H1 (cell line): ENCODE measurements around the gene XRN2. TPM values are rescaled to one million over a fixed set of nuclear protein-coding genes. Genes with fewer than 3 reads are reported as not detected.

ENCODE experiments used
- CTCF ChIA-PET: fragments of 300-600 bp; sonication (Branson Sonifier 250); formaldehyde crosslinking; loops from one replicate; lab custom pipeline; 2021; ENCODE audit not compliant: partially characterized antibody; lab: Charles Lee
- POLR2A ChIA-PET: fragments of 300-600 bp; sonication (Branson Sonifier 250); formaldehyde crosslinking; loops from one replicate; lab custom pipeline; 2021; ENCODE audit warnings: inconsistent platforms; ENCODE audit not compliant: partially characterized antibody; lab: Charles Lee
- DNase-seq, 2 experiments: peaks; one replicate each; pipeline versions ENCODE4 v3.0.0 to v3.0.0-alpha.2; 2010 to 2022; ENCODE audit warnings: low spot score in 2 of 2, low read depth in 1 of 2, mixed read lengths in 1 of 2
- FAIRE-seq: peaks from 2 replicates; lab custom pipeline; 2011; peaks lifted over from hg19 to GRCh38; lab: Jason Lieb, UNC
- H2AFZ ChIP-seq: 2 replicates; pipeline ENCODE4 v1.8.1; 2012; ENCODE audit warnings: low read length, inconsistent platforms
- H2AK5ac ChIP-seq: 2 replicates; pipeline ENCODE4 v1.6.1; 2013; ENCODE audit warnings: low read depth, low read length
- H2BK120ac ChIP-seq: replicated peaks from 2 replicates; pipeline ENCODE3; 2013; ENCODE audit warnings: low read depth, low read length, inconsistent platforms
- H2BK12ac ChIP-seq: 2 replicates; pipeline ENCODE4 v1.6.1; 2013; ENCODE audit warnings: low read depth, low read length
- H2BK15ac ChIP-seq: 2 replicates; pipeline ENCODE4 v1.6.1; 2013; ENCODE audit warnings: low read length
- H2BK20ac ChIP-seq: 2 replicates; pipeline ENCODE4 v1.6.1; 2013; ENCODE audit warnings: low read length
- H2BK5ac ChIP-seq: 2 replicates; pipeline ENCODE4 v1.6.1; 2013; ENCODE audit warnings: low read depth, low read length
- H3K14ac ChIP-seq: 2 replicates; pipeline ENCODE4 v1.6.1; 2013; ENCODE audit warnings: inconsistent platforms; ENCODE audit not compliant: insufficient read length
- H3K18ac ChIP-seq: 2 replicates; pipeline ENCODE4 v1.6.1; 2013; ENCODE audit warnings: low read length; ENCODE audit errors: extremely low read depth
- H3K23ac ChIP-seq: 2 replicates; pipeline ENCODE4 v1.6.1; 2013; ENCODE audit warnings: inconsistent platforms; ENCODE audit not compliant: insufficient read length
- H3K23me2 ChIP-seq: 2 replicates; pipeline ENCODE4 v1.6.1; 2013; ENCODE audit warnings: low read depth, low read length
- H3K27ac ChIP-seq: 2 replicates; pipeline ENCODE4 v1.6.1; 2011; ENCODE audit warnings: low read depth, low read length, inconsistent platforms
- H3K27me3 ChIP-seq, 4 experiments: replicated peaks in 1 of 4; 1 replicate in 1 of 4; 2 replicates in 3 of 4; pipeline versions ENCODE4 v1.6.1 to v1.8.1; 2011 to 2013; ENCODE audit warnings: low read length in 3 of 4, mild to moderate bottlenecking in 3 of 4, inconsistent platforms in 2 of 4, mixed read lengths in 2 of 4, moderate library complexity in 1 of 4; ENCODE audit not compliant: control insufficient read depth in 3 of 4, insufficient read depth in 3 of 4; ENCODE audit errors: extremely low read depth in 1 of 4
- H3K36me3 ChIP-seq, 4 experiments: 2 replicates each; pipeline versions ENCODE4 v1.6.1 to v1.8.1; 2011 to 2013; ENCODE audit warnings: mild to moderate bottlenecking in 4 of 4, low read length in 3 of 4, moderate library complexity in 2 of 4, control low read depth in 1 of 4, inconsistent platforms in 1 of 4; ENCODE audit not compliant: insufficient read depth in 4 of 4, control insufficient read depth in 2 of 4
- H3K4ac ChIP-seq: replicated peaks from 2 replicates; pipeline ENCODE3; 2013; ENCODE audit warnings: low read length, low read depth, mixed read lengths, inconsistent platforms; ENCODE audit not compliant: insufficient read length
- H3K4me1 ChIP-seq, 4 experiments: replicated peaks in 1 of 4; 1 replicate in 1 of 4; 2 replicates in 3 of 4; pipeline versions ENCODE4 v1.6.1 to v1.8.1; 2011 to 2013; ENCODE audit warnings: low read length in 3 of 4, inconsistent platforms in 2 of 4, mixed read lengths in 1 of 4; ENCODE audit not compliant: insufficient read depth in 4 of 4, control insufficient read depth in 3 of 4
- H3K4me2 ChIP-seq, 2 experiments: 2 replicates each; pipeline versions ENCODE4 v1.6.1 to v1.8.1; 2011 to 2013; ENCODE audit warnings: low read depth in 2 of 2, low read length in 2 of 2, control low read depth in 1 of 2, inconsistent platforms in 1 of 2, mild to moderate bottlenecking in 1 of 2; ENCODE audit not compliant: insufficient read depth in 1 of 2
- H3K4me3 ChIP-seq, 4 experiments: fragments of 200-600, 300-600 bp in 1 of 4; sonication (generic), shearing (Covaris generic), sonication (Bioruptor Twin) in 1 of 4; 2 replicates each; pipeline versions ENCODE4 v1.5.1 to v1.8.1; 2011 to 2016; ENCODE audit warnings: low read length in 4 of 4, low read depth in 3 of 4, control low read depth in 2 of 4, inconsistent platforms in 2 of 4, mild to moderate bottlenecking in 2 of 4, mixed read lengths in 1 of 4, moderate library complexity in 1 of 4; ENCODE audit not compliant: insufficient read depth in 2 of 4; ENCODE audit errors: extremely low read depth in 1 of 4
- H3K56ac ChIP-seq: replicated peaks from 2 replicates; pipeline ENCODE3; 2013; ENCODE audit warnings: low read depth, mild to moderate bottlenecking, mixed read lengths, low read length, inconsistent platforms; ENCODE audit not compliant: insufficient read length
- H3K79me1 ChIP-seq: 2 replicates; pipeline ENCODE4 v1.6.1; 2013; ENCODE audit warnings: low read depth, low read length, control low read depth
- H3K79me2 ChIP-seq, 2 experiments: 2 replicates each; pipeline versions ENCODE4 v1.6.1 to v1.8.1; 2012 to 2013; ENCODE audit warnings: low read length in 2 of 2, mild to moderate bottlenecking in 2 of 2, inconsistent platforms in 1 of 2; ENCODE audit not compliant: insufficient read depth in 2 of 2, control insufficient read depth in 1 of 2
- H3K9ac ChIP-seq, 4 experiments: replicated peaks in 1 of 4; 1 replicate in 1 of 4; 2 replicates in 3 of 4; pipeline versions ENCODE4 v1.6.1 to v1.8.1; 2011 to 2013; ENCODE audit warnings: low read depth in 3 of 4, low read length in 3 of 4, control low read depth in 2 of 4, mild to moderate bottlenecking in 2 of 4, moderate library complexity in 2 of 4, inconsistent platforms in 1 of 4; ENCODE audit errors: extremely low read depth in 1 of 4
- H3K9me3 ChIP-seq, 2 experiments: 2 replicates each; pipeline versions ENCODE4 v1.6.1 to v1.8.1; 2012 to 2013; ENCODE audit warnings: mild to moderate bottlenecking in 2 of 2, moderate library complexity in 2 of 2, control low read depth in 1 of 2, inconsistent platforms in 1 of 2, low read depth in 1 of 2, low read length in 1 of 2, mixed read lengths in 1 of 2; ENCODE audit not compliant: insufficient read depth in 2 of 2
- H4K20me1 ChIP-seq, 2 experiments: replicated peaks in 1 of 2; 2 replicates each; pipeline versions ENCODE3 to v1.8.1; 2011 to 2013; ENCODE audit warnings: inconsistent platforms in 2 of 2, low read length in 2 of 2, mild to moderate bottlenecking in 1 of 2; ENCODE audit not compliant: insufficient read depth in 2 of 2, control insufficient read depth in 1 of 2
- H4K5ac ChIP-seq: 2 replicates; pipeline ENCODE4 v1.6.1; 2013; ENCODE audit warnings: low read length, low read depth, mixed read lengths, inconsistent platforms; ENCODE audit not compliant: insufficient read length
- H4K8ac ChIP-seq: 2 replicates; pipeline ENCODE4 v1.8.0; 2013; ENCODE audit warnings: mild to moderate bottlenecking, moderate library complexity, low read length, inconsistent platforms; ENCODE audit not compliant: insufficient read depth; ENCODE audit errors: extremely low read depth
- H4K91ac ChIP-seq: replicated peaks from 2 replicates; pipeline ENCODE3; 2013; ENCODE audit warnings: low read length, mixed read lengths, inconsistent platforms; ENCODE audit not compliant: insufficient read length
- KDM1A ChIP-seq: fragments of 200-600, 300-600 bp; sonication (generic); IDR thresholded peaks from 2 replicates; pipeline ENCODE4 v1.7.1; 2016; ENCODE audit warnings: mild to moderate bottlenecking, low read length, borderline replicate concordance
- POLR2A ChIP-seq, 2 experiments: IDR thresholded peaks; 1 replicate in 1 of 2; 2 replicates in 1 of 2; pipeline ENCODE4 v1.6.1; 2011; ENCODE audit warnings: low read depth in 2 of 2, low read length in 2 of 2, mild to moderate bottlenecking in 2 of 2; ENCODE audit errors: control extremely low read depth in 1 of 2
- SP2 ChIP-seq: IDR thresholded peaks from 2 replicates; pipeline ENCODE4 v1.6.1; 2012; ENCODE audit warnings: mild to moderate bottlenecking, low read length, inconsistent platforms
- SP4 ChIP-seq: IDR thresholded peaks from 2 replicates; pipeline ENCODE4 v1.6.1; 2012; ENCODE audit warnings: low read length, inconsistent platforms
- TBP ChIP-seq: IDR thresholded peaks from 2 replicates; pipeline ENCODE4 v1.6.1; 2011; ENCODE audit warnings: low read depth, low read length, improper control_type of control experiment
- WGBS, 2 experiments: shearing (Covaris generic) in 1 of 2; methylation state at CpG; one replicate each; pipeline versions ENCODE4 v1.1.6 to v1.1.7; 2013 to 2015; ENCODE audit warnings: low lambda C conversion rate in 2 of 2, mixed read lengths in 2 of 2, inconsistent platforms in 1 of 2, low coverage in 1 of 2, missing lambda C conversion rate in 1 of 2; ENCODE audit not compliant: insufficient replicate concordance in 2 of 2, insufficient coverage in 1 of 2, insufficient read length in 1 of 2; ENCODE audit errors: extremely low coverage in 1 of 2, missing lambda C conversion rate in 1 of 2; 5-methylcytosine and 5-hydroxymethylcytosine counted together
- polyA plus RNA-seq, 7 experiments: library from polyadenylated mRNA; depleted of rRNA in 3 of 7; stranded (reverse) in 5 of 7; unstranded in 2 of 7; fragments of >200 nt in 5 of 7; fragments of 200-250 nt in 2 of 7; gene quantifications; 1 replicate in 5 of 7; 2 replicates in 1 of 7; 4 replicates in 1 of 7; pipeline versions ENCODE4 v1.2.1 to v1.2.3, GENCODE V29; 2011 to 2013; ENCODE audit warnings: missing spikeins in 2 of 7, mixed read lengths in 2 of 7
- total RNA-seq: library from RNA; stranded (reverse); fragmentation: NEBNext Ultra II Directional; extraction: Animal tissue kit (Norgen Biotek cat#: 25700); gene quantifications from 2 replicates; pipeline ENCODE4 v1.2.1, GENCODE V29; 2021

The XRN2 gene
- total and polyA plus RNA-seq, 2 of the 8 experiments (the other 6 are each of a cell fraction or from before 2014, with no cell fraction given), result 60.3 to 139 TPM

GRCh38 chr20:21389368-21389767 is 86.2 kb downstream of the XRN2 start:
- Histone ChIP-seq H3K27me3 (peaks cover 18 to 35% (median 26%) of the 10 kb centered on the region in 4 experiments), H3K4me3 (no peak overlapping the region)
- DNase-seq, result no peak

More at GRCh38 chr20:21389368-21389767, 86.2 kb downstream of the XRN2 start:
- Histone ChIP-seq H3K56ac (no peak overlapping the region), H2BK5ac (no peak overlapping the region), H3K79me2 (no peaks in the 10 kb centered on the region), H3K23me2 (peaks cover 3% of the 10 kb centered on the region; the same call in 1 of the 2 replicates), H3K4ac (no peak overlapping the region), H3K23ac (no peak overlapping the region), H4K8ac (no peak overlapping the region), H2BK12ac (no peak overlapping the region), H3K9ac (no peak overlapping the region), H3K9me3 (no peaks in the 10 kb centered on the region), H3K36me3 (peaks cover 0 to 23% (median 9%) of the 10 kb centered on the region in 4 experiments; a peak in 5 of 8 replicates), H2AK5ac (no peak overlapping the region), H4K5ac (no peak overlapping the region), H2BK20ac (no peak overlapping the region), H4K91ac (no peak overlapping the region), H3K79me1 (no peaks in the 10 kb centered on the region), H3K18ac (no peak overlapping the region), H3K4me1 (no peaks in the 10 kb centered on the region), H3K27ac (no peak overlapping the region), H2AFZ (no peak overlapping the region), H2BK15ac (no peak overlapping the region), H4K20me1 (peaks cover 0 to 7% of the 10 kb centered on the region in 2 experiments), H3K14ac (no peak overlapping the region), H3K4me2 (no peak overlapping the region), H2BK120ac (no peak overlapping the region)
- ChIA-PET POLR2A (interaction anchor here (0.7 to 1.0 kb wide), 2 partner anchors 126 to 316 kb away, joined by 3 to 4 read pairs; no protein-coding TSS in a partner anchor), CTCF (interaction anchor here (0.8 to 3.3 kb wide), 2 partner anchors 154 to 529 kb away, joined by 3 to 17 read pairs; no protein-coding TSS in a partner anchor)
- no peak for FAIRE-seq
- no peak for TF ChIP-seq SP2
- no peak for TF ChIP-seq TBP
- TF ChIP-seq SP4, result no peak
- no peak for TF ChIP-seq POLR2A (IDR thresholded peaks at IDR 0.05; ENCODE audit: control extremely low read depth in 1 of 2, low read depth in 2 of 2, low read length in 2 of 2)
- no peak for TF ChIP-seq KDM1A
- WGBS, 2 experiments, result 0% methylated on average over 1 of the region's 1 CpG; no CpG with 5 or more reads in 1 of the 2 experiments
